Lower leg skin (tissue), 4 donors: Measurements from ENCODE around the gene PAK5. TPM values are rescaled to one million over a fixed set of nuclear protein-coding genes. Genes with fewer than 3 reads are reported as not detected.

ENCODE experiments used
- DNase-seq, 2 donors: peaks; one replicate each; pipeline ENCODE4 v3.0.0-alpha.2; 2019; ENCODE audit warnings: low spot score in 2 of 2
- H3K4me3 ChIP-seq: fragments of 200-600 bp; sonication (generic); 2 replicates; pipeline ENCODE4 v1.5.1; 2017; ENCODE audit warnings: mild to moderate bottlenecking, low read depth; ENCODE audit not compliant: poor library complexity, severe bottlenecking
- POLR2A ChIP-seq, 2 donors: fragments of 450-650 bp; IDR thresholded peaks; one replicate each; pipeline ENCODE4 v1.6.1; 2016 to 2017; ENCODE audit warnings: antibody characterized with exemption in 2 of 2, mild to moderate bottlenecking in 1 of 2, moderate library complexity in 1 of 2
- WGBS, 2 donors: methylation state at CpG; one replicate each; pipeline ENCODE4 v1.1.5; 2018; 5-methylcytosine and 5-hydroxymethylcytosine counted together
- intact Hi-C: fragments of 100-400 bp; cut with DNase I; formaldehyde crosslinking; loops from one replicate; pipeline ENCODE4 v1.15.0; 2023; ENCODE audit warnings: low total_unique reads
- total RNA-seq, 4 donors: library from RNA; depleted of rRNA; stranded (reverse); fragments of >200 nt; gene quantifications; one replicate each; pipeline ENCODE4 v1.1.0, GENCODE V29; 2016
- TF ChIP-seq, protein P1 (sequence below), 3 donors: fragments of 450-650 bp; IDR thresholded peaks; one replicate each; pipeline ENCODE4 v1.5.1; 2016; ENCODE audit warnings: antibody characterized with exemption in 3 of 3, mild to moderate bottlenecking in 3 of 3, moderate library complexity in 2 of 3

PAK5 gene
- total RNA-seq, 4 donors from 2014 or later = 0.08 to 0.46 (median 0.18) TPM

DNA sequence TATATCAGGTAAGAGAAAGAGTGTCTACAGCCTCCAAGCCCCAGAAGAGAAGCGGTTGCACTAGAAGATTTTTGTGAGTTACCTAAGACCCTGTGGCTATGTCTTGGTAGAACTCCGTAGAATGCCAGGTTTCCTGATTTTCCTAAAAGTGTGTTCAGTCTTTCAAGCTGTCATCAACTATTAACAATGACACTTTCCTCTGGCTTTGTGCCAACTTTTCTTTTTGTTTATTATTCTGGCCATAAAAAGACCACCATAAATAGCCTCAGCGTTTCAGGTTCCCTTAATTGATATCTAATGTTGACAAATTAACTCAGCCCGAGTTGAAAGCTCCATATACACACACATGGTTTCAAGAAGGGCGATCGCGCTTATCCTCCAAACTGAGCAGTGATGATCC, 1.2 kb downstream of the PAK5 start:
- no peak overlapping the region for H3K4me3 ChIP-seq
- TF ChIP-seq, protein P1, sequence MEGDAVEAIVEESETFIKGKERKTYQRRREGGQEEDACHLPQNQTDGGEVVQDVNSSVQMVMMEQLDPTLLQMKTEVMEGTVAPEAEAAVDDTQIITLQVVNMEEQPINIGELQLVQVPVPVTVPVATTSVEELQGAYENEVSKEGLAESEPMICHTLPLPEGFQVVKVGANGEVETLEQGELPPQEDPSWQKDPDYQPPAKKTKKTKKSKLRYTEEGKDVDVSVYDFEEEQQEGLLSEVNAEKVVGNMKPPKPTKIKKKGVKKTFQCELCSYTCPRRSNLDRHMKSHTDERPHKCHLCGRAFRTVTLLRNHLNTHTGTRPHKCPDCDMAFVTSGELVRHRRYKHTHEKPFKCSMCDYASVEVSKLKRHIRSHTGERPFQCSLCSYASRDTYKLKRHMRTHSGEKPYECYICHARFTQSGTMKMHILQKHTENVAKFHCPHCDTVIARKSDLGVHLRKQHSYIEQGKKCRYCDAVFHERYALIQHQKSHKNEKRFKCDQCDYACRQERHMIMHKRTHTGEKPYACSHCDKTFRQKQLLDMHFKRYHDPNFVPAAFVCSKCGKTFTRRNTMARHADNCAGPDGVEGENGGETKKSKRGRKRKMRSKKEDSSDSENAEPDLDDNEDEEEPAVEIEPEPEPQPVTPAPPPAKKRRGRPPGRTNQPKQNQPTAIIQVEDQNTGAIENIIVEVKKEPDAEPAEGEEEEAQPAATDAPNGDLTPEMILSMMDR (IDR thresholded peaks at IDR 0.05) = no peak
- TF ChIP-seq POLR2A (IDR thresholded peaks at IDR 0.05) = no peak
- no peak for DNase-seq
- 32 to 46% methylated on average over 7 of the region's 7 CpGs for WGBS, 2 donors
- intact Hi-C loops = no loop called here

DNA sequence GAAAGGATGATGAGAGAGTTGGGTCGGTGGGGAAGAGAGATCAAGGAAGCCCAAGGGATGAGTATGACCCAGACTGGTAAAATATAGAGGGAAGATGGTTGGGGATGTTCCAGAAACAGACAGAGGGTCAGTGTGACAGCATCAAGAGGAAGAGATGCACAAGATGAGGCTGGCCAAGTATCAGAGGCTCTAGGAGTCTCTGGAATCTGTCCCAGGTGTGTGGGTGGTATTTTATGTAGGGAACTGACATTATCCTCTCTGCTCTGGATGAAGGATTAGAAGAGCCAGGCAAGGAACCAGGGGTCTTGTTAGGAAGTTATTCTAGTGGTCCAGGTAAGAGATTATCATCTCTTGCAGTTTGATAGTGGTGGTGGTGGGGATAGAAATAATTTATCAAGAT, 3.6 kb downstream of the PAK5 start:
- no peak overlapping the region for H3K4me3 ChIP-seq
- DNase-seq = no peak
- TF ChIP-seq, protein P1 (IDR thresholded peaks at IDR 0.05) = no peak
- intact Hi-C loops = no loop called here
- 72 to 79% methylated on average over 1 of the region's 1 CpG for WGBS, 2 donors

GRCh38 chr20:9831032-9831431, 7.8 kb downstream of the PAK5 start:
- no peak overlapping the region for H3K4me3 ChIP-seq
- WGBS, 2 donors = 71 to 74% methylated on average over 5 of the region's 5 CpGs
- no peak for DNase-seq
- no peak for TF ChIP-seq POLR2A (IDR thresholded peaks at IDR 0.05)
- TF ChIP-seq, protein P1 (IDR thresholded peaks at IDR 0.05) = no peak
- intact Hi-C loops = no loop called here

DNA sequence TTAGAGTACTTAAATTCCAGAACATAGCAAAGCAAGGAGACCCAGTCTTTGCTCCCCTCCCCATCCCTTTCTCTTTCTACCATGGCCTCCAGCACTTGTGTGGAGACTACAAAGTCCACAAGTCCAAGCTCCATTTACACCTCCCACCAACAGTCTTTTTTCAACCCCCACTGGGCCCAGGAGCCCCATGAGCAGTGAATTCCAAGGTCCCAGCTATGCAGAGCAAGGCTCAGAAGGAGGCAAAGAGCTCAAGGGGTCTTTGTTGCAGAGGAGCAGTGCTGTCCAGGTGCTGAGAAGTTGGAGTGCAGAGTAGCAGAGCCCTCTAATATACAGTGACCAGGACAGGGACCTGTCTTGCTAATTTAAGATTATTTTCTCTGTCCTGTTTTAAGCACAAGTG, 9.0 kb downstream of the PAK5 start:
- no peak overlapping the region for H3K4me3 ChIP-seq
- intact Hi-C loops = no loop called here
- DNase-seq = no peak
- TF ChIP-seq, protein P1 (IDR thresholded peaks at IDR 0.05) = no peak

DNA sequence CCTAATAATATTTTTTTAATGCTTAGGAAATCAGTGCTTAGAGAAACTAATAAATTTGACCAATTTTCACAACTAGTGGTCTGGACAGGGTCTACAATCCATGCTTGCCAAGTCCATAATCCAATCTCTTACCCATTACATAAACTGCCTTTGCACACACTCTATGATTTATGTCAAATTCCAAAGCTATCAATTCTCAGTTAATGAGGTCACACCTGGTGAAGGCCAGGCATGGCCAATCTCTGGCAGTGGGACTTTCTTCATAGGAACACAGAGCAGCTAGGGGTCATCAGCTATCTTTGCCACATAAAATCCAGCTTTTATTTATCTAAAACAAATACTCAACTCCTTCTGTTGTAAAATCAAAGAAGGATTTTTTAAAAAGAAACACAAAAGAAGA, 21.2 kb downstream of the PAK5 start:
- no peak overlapping the region for H3K4me3 ChIP-seq
- intact Hi-C loops = no loop called here
- no peak for DNase-seq
- no peak for TF ChIP-seq POLR2A (IDR thresholded peaks at IDR 0.05)
- TF ChIP-seq, protein P1 (IDR thresholded peaks at IDR 0.05) = no peak

DNA sequence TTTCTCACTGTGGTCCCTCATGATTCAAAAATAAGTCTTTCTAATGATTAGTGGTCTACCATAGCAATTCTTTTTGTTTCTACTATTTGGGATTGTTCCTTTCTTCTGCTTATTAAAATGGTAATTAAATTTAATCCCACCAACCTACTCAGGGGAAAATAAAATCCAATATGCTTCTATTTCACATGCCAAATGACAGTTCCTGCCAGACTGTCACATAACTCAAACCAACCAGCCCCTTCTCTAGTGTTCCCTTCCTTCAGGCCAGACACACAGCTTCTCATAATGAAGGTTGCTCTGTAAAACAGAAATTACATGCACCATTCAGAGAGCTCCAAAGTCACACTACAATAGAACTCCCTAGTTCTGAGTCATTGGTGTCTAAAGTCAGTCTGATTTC, 23.2 kb downstream of the PAK5 start:
- DNase-seq = no peak
- TF ChIP-seq, protein P1 (IDR thresholded peaks at IDR 0.05) = no peak
- no peak for TF ChIP-seq POLR2A (IDR thresholded peaks at IDR 0.05)

More for the DNA sequence above, 23.2 kb downstream of the PAK5 start:
- intact Hi-C loops = no loop called here
- H3K4me3 ChIP-seq = no peak overlapping the region
